H1 (cell line): ENCODE results near the gene OR10V1.
"Not testable (repeated sequence)": the region's sequence is repeated elsewhere in the genome, so short reads cannot be mapped to it uniquely, and the experiment has no call there.

Experiments
- NRF1 ChIP-seq: IDR thresholded peaks from 2 replicates; pipeline ENCODE4 v1.6.1; 2011; ENCODE audit warnings: mild to moderate bottlenecking, low read depth, low read length, improper control_type of control experiment
- RAD21 ChIP-seq, 2 experiments: IDR thresholded peaks in 1 of 2; conservative IDR thresholded peaks in 1 of 2; 2 replicates each; pipeline ENCODE4 v1.6.1; 2011; ENCODE audit warnings: low read depth in 2 of 2, low read length in 2 of 2, improper control_type of control experiment in 1 of 2, inconsistent platforms in 1 of 2, mild to moderate bottlenecking in 1 of 2, moderate library complexity in 1 of 2
- TAF1 ChIP-seq: IDR thresholded peaks from 2 replicates; pipeline ENCODE4 v1.6.1; 2011; ENCODE audit warnings: mild to moderate bottlenecking, low read depth, low read length
- TF ChIP-seq, protein P1 (sequence below), 3 experiments: IDR thresholded peaks; 1 replicate in 2 of 3; 2 replicates in 1 of 3; pipeline versions ENCODE4 v1.5.1 to v1.6.1; 2011; ENCODE audit warnings: low read length in 3 of 3, mild to moderate bottlenecking in 3 of 3, inconsistent platforms in 2 of 3, low read depth in 1 of 3, moderate library complexity in 1 of 3; ENCODE audit not compliant: insufficient read depth in 1 of 3; ENCODE audit errors: control extremely low read depth in 1 of 3
- TF ChIP-seq, protein P2 (sequence below): IDR thresholded peaks from 2 replicates; pipeline ENCODE4 v1.6.1; 2012; ENCODE audit warnings: inconsistent platforms

DNA sequence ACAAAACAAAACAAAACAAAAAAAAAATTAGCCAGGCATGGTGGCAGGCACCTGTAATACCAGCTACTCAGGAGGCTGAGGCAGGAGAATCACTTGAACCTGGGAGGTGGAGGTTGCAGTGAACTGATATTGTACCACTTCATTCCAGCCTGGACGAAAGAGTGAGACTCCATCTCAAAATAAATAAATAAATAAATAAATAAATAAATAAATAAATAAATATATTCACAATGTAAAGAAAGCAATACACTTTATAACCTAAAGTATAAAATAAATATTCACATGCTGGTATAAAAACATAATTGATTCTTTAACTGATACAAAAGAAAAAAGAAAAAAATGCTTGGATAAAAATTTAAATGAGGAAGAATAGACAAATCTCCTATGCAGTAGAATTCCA is 10.1 kb downstream of the OR10V1 start:
- TF ChIP-seq, protein P1, sequence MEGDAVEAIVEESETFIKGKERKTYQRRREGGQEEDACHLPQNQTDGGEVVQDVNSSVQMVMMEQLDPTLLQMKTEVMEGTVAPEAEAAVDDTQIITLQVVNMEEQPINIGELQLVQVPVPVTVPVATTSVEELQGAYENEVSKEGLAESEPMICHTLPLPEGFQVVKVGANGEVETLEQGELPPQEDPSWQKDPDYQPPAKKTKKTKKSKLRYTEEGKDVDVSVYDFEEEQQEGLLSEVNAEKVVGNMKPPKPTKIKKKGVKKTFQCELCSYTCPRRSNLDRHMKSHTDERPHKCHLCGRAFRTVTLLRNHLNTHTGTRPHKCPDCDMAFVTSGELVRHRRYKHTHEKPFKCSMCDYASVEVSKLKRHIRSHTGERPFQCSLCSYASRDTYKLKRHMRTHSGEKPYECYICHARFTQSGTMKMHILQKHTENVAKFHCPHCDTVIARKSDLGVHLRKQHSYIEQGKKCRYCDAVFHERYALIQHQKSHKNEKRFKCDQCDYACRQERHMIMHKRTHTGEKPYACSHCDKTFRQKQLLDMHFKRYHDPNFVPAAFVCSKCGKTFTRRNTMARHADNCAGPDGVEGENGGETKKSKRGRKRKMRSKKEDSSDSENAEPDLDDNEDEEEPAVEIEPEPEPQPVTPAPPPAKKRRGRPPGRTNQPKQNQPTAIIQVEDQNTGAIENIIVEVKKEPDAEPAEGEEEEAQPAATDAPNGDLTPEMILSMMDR (IDR thresholded peaks at IDR 0.05; ENCODE audit: control extremely low read depth in 1 of 3, insufficient read depth in 1 of 3, low read depth in 1 of 3, low read length in 3 of 3), result not testable (repeated sequence)
- TF ChIP-seq RAD21 (IDR thresholded peaks at IDR 0.05 in 1 of 2, conservative IDR thresholded peaks at IDR 0.05 in 1 of 2; ENCODE audit: low read depth in 2 of 2, low read length in 2 of 2); NRF1; TAF1: not testable (repeated sequence)
- TF ChIP-seq, protein P2, sequence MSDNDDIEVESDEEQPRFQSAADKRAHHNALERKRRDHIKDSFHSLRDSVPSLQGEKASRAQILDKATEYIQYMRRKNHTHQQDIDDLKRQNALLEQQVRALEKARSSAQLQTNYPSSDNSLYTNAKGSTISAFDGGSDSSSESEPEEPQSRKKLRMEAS, result not testable (repeated sequence)
